K562 (cell line): ENCODE data around the gene RHBDL3. TPM values are rescaled to one million over a fixed set of nuclear protein-coding genes. Genes with fewer than 3 reads are reported as not detected.

Experiments
- ATAC-seq: fragments of 200-7000 bp; cut with Tn5 transposase; 3 replicates; pipeline ENCODE4 v1.9.1; 2020; ENCODE audit warnings: moderate library complexity
- BruUV-seq: library from RNA; stranded (reverse); fragments of 400-500 nt; replicated peaks from 2 replicates; lab custom pipeline; 2021; lab: Mats Ljungman, UMichigan
- CTCF ChIA-PET: fragments of 300-600 bp; formaldehyde crosslinking; extraction: SDS; loops from one replicate; lab custom pipeline; 2021; ENCODE audit warnings: low intra/inter-chr PET ratio; lab: Yijun Ruan, JAX
- POLR2A ChIA-PET: fragments of 300-600, 350-650 bp; sonication (Branson Sonifier 250); formaldehyde crosslinking; extraction: SDS; loops from one replicate; lab custom pipeline; 2021; ENCODE audit warnings: antibody characterized with exemption, inconsistent platforms; lab: Yijun Ruan, JAX
- DNase-seq, 4 experiments: peaks; one replicate each; pipeline versions ENCODE4 v3.0.0 to v3.0.0-alpha.2; 2011 to 2018; ENCODE audit warnings: low spot score in 3 of 4, mixed read lengths in 3 of 4; ENCODE audit errors: extremely low read depth in 1 of 4
- FAIRE-seq: peaks from 2 replicates; lab custom pipeline; 2011; peaks lifted over from hg19 to GRCh38; lab: Jason Lieb, UNC
- H2AFZ ChIP-seq: 2 replicates; pipeline ENCODE4 v1.6.0; 2011; ENCODE audit warnings: low read depth, low read length, control low read depth, inconsistent platforms
- H3K27ac ChIP-seq: fragments of 200-600 bp; 3 replicates; pipeline ENCODE4 v1.8.0; 2011; ENCODE audit warnings: low read depth, mild to moderate bottlenecking, control low read depth, inconsistent platforms, low read length, moderate library complexity, mixed read lengths; ENCODE audit errors: extremely low read depth
- H3K27me3 ChIP-seq, 2 experiments: fragments of 300-600 bp in 1 of 2; 2 replicates in 1 of 2; 3 replicates in 1 of 2; pipeline versions ENCODE4 v1.6.0 to v1.8.0; 2011; ENCODE audit warnings: inconsistent platforms in 2 of 2, low read length in 2 of 2, mild to moderate bottlenecking in 1 of 2, mixed read lengths in 1 of 2, moderate library complexity in 1 of 2; ENCODE audit not compliant: control insufficient read depth in 2 of 2, insufficient read depth in 2 of 2
- H3K36me3 ChIP-seq: fragments of 300-600 bp; 3 replicates; pipeline ENCODE4 v1.8.0; 2011; ENCODE audit warnings: mild to moderate bottlenecking, low read length, inconsistent platforms; ENCODE audit not compliant: control insufficient read depth, insufficient read depth
- H3K4me1 ChIP-seq, 2 experiments: fragments of 200-600 bp in 1 of 2; replicated peaks in 1 of 2; 2 replicates in 1 of 2; 3 replicates in 1 of 2; pipeline versions ENCODE4 v1.5.1 to v1.8.0; 2011; ENCODE audit warnings: inconsistent platforms in 2 of 2, low read length in 2 of 2, mild to moderate bottlenecking in 1 of 2, mixed read lengths in 1 of 2, moderate library complexity in 1 of 2; ENCODE audit not compliant: control insufficient read depth in 2 of 2, insufficient read depth in 2 of 2
- H3K4me2 ChIP-seq: 2 replicates; pipeline ENCODE4 v1.6.1; 2011; ENCODE audit warnings: low read length, control low read depth, inconsistent platforms, mixed read lengths; ENCODE audit not compliant: insufficient read depth
- H3K4me3 ChIP-seq: fragments of 200-600 bp; sonication (generic), shearing (Covaris generic); 2 replicates; pipeline ENCODE4 v1.5.1; 2016; ENCODE audit warnings: control low read depth, inconsistent platforms
- H3K79me2 ChIP-seq: fragments of 200-600 bp; 3 replicates; pipeline ENCODE4 v1.8.0; 2011; ENCODE audit warnings: low read length, inconsistent platforms; ENCODE audit not compliant: control insufficient read depth, insufficient read depth
- H3K9ac ChIP-seq, 2 experiments: 2 replicates each; pipeline versions ENCODE4 v1.6.0 to v1.6.1; 2011; ENCODE audit warnings: low read depth in 2 of 2, low read length in 2 of 2, control low read depth in 1 of 2, inconsistent platforms in 1 of 2, mild to moderate bottlenecking in 1 of 2, mixed read lengths in 1 of 2; ENCODE audit not compliant: insufficient read depth in 1 of 2
- H3K9me1 ChIP-seq: one replicate; pipeline ENCODE4 v1.6.0; 2011; ENCODE audit warnings: inconsistent platforms, mild to moderate bottlenecking, low read length, moderate library complexity; ENCODE audit not compliant: control insufficient read depth, insufficient read depth
- H3K9me3 ChIP-seq: replicated peaks from 2 replicates; pipeline ENCODE4 v1.5.1; 2011; ENCODE audit warnings: low read depth, low read length, inconsistent platforms; ENCODE audit not compliant: control insufficient read depth, insufficient read depth
- H4K20me1 ChIP-seq: replicated peaks from 2 replicates; pipeline ENCODE4 v1.6.1; 2011; ENCODE audit warnings: low read length, inconsistent platforms, mixed read lengths; ENCODE audit not compliant: control insufficient read depth, insufficient read depth
- THRAP3 ChIP-seq: fragments of 450-650 bp; IDR thresholded peaks from 2 replicates; pipeline ENCODE4 v1.6.1; 2016; ENCODE audit warnings: mild to moderate bottlenecking, inconsistent platforms, borderline replicate concordance
- ZBTB9 ChIP-seq: fragments of 450-650 bp; formaldehyde crosslinking; IDR thresholded peaks from 2 replicates; pipeline ENCODE4 v1.4.0; 2020; ENCODE audit warnings: mild to moderate bottlenecking, moderate library complexity
- ZNF384 ChIP-seq: IDR thresholded peaks from 2 replicates; pipeline ENCODE4 v1.6.1; 2012; ENCODE audit warnings: low read depth, low read length, improper control_type of control experiment
- ZNF707 ChIP-seq: fragments of 250-450 bp; sonication (Bioruptor Pico); conservative IDR thresholded peaks from 2 replicates; pipeline ENCODE4 v1.8.0; 2022; ENCODE audit warnings: inconsistent platforms, mild to moderate bottlenecking, moderate library complexity
- WGBS: fragments of 100-300 bp; shearing (Covaris generic); methylation state at CpG from one replicate; pipeline ENCODE4 v1.1.6; 2016; ENCODE audit warnings: low coverage, mixed read lengths; ENCODE audit not compliant: insufficient coverage; ENCODE audit errors: missing lambda C conversion rate; 5-methylcytosine and 5-hydroxymethylcytosine counted together
- in situ Hi-C: fragments of 300-500 bp; cut with MboI; formaldehyde crosslinking; loops from 4 replicates; pipeline ENCODE4 v1.15.0; 2018; ENCODE audit warnings: inconsistent platforms, mixed read lengths
- intact Hi-C: fragments of 100-400 bp; cut with micrococcal nuclease; formaldehyde crosslinking; loops from 2 replicates; pipeline ENCODE4 v1.14.2; 2022
- polyA plus RNA-seq, 8 experiments: library from polyadenylated mRNA; depleted of rRNA in 4 of 8; stranded (reverse) in 5 of 8; unstranded in 3 of 8; fragments of >200 nt; fragmentation: Nextera tagmentation in 2 of 8; fragmentation: Illumina TruSeq in 1 of 8; extraction: Ambion mirVana in 2 of 8; extraction: Trizol in 1 of 8; gene quantifications; 2 replicates each; pipeline versions ENCODE4 v1.2.1 to v1.2.3, GENCODE V29; 2011 to 2014; ENCODE audit warnings: inconsistent platforms in 1 of 8, missing spikeins in 1 of 8
- total RNA-seq, 7 experiments: library from RNA; depleted of rRNA in 6 of 7; stranded (reverse); fragments of >200 nt in 6 of 7; fragmentation: Illumina TruSeq in 2 of 7; extraction: Trizol in 2 of 7; gene quantifications; 2 replicates each; pipeline versions ENCODE4 v1.2.1 to v1.2.3, GENCODE V29; 2011 to 2021; ENCODE audit warnings: low replicate concordance in 1 of 7

Gene RHBDL3
- total and polyA plus RNA-seq, 9 of the 15 experiments (the other 6 are each of a cell fraction or from before 2014, with no cell fraction given): 0.06 to 0.31 (median 0.09) TPM; not detected in 4

- no peaks in the 10 kb centered on the region for H3K9me3 ChIP-seq
- no peak for FAIRE-seq
- DNase-seq: no peak
- H3K9ac ChIP-seq: no peak overlapping the region
- no peaks in the 10 kb centered on the region for H3K79me2 ChIP-seq
- H3K27me3 ChIP-seq: no peaks in the 10 kb centered on the region
- in situ Hi-C loops (no loop called here), intact Hi-C loops (no loop called here)
- 0 out of 2 replicates have a peak, but pooled peaks cover 4% of the 10 kb centered on the region for H4K20me1 ChIP-seq
- H3K4me2 ChIP-seq: no peak overlapping the region
- TF ChIP-seq ZBTB9 (CRISPR knock-in tag) (peak; percentile 40; the same call in 1 of the 2 replicates), ZNF707 (no peak), THRAP3 (no peak), ZNF384 (peak; percentile 85)
- 44% methylated on average over 2 of the region's 2 CpGs for WGBS
- H2AFZ ChIP-seq: no peak overlapping the region
- H3K27ac ChIP-seq: no peak overlapping the region
- H3K4me1 ChIP-seq: peaks cover 8% of the 10 kb centered on the region in 2 experiments; a peak in 3 of 5 replicates
- no peaks in the 10 kb centered on the region for H3K36me3 ChIP-seq
- CTCF ChIA-PET: no interaction called here
- ATAC-seq: no peak
- no peak overlapping the region for H3K4me3 ChIP-seq
- POLR2A ChIA-PET: interaction anchor here (1.5 to 2.5 kb wide), 2 partner anchors 10 to 18 kb away, joined by 6 to 14 read pairs; no protein-coding TSS in a partner anchor
- no TSS peak for BruUV-seq
- H3K9me1 ChIP-seq: no peaks in the 10 kb centered on the region
These were observed 31.8 kb downstream of the RHBDL3 start for GRCh38 chr17:32297424-32297823.
